Endodermal cell (in vitro differentiated cells): Measurements from ENCODE around the gene SLC25A44. TPM values are rescaled to one million over a fixed set of nuclear protein-coding genes. Genes with fewer than 3 reads are reported as not detected.
"Not testable (repeated sequence)": the region's sequence is repeated elsewhere in the genome, so short reads cannot be mapped to it uniquely, and the experiment has no call there.

ENCODE experiments used
- DNase-seq: peaks from one replicate; pipeline ENCODE4 v3.0.0-alpha.2; 2017
- H3K27ac ChIP-seq: 2 replicates; pipeline ENCODE4 v1.5.1; 2013; ENCODE audit warnings: mild to moderate bottlenecking, low read depth, low read length, moderate library complexity
- H3K27me3 ChIP-seq: 2 replicates; pipeline ENCODE4 v1.6.1; 2013; ENCODE audit warnings: mild to moderate bottlenecking, low read length, moderate library complexity; ENCODE audit not compliant: insufficient read depth, control insufficient read depth, poor library complexity, severe bottlenecking
- H3K36me3 ChIP-seq: 2 replicates; pipeline ENCODE4 v1.7.0; 2013; ENCODE audit warnings: mild to moderate bottlenecking, low read length, moderate library complexity; ENCODE audit not compliant: control insufficient read depth, insufficient read depth
- H3K4me1 ChIP-seq: one replicate; pipeline ENCODE4 v1.7.0; 2013; ENCODE audit warnings: low read length; ENCODE audit not compliant: control insufficient read depth, insufficient read depth
- H3K4me3 ChIP-seq: 2 replicates; pipeline ENCODE4 v1.5.1; 2013; ENCODE audit warnings: mild to moderate bottlenecking, low read length, moderate library complexity
- H3K9ac ChIP-seq: 2 replicates; pipeline ENCODE4 v1.6.1; 2013; ENCODE audit warnings: mild to moderate bottlenecking, low read length, moderate library complexity; ENCODE audit not compliant: poor library complexity, severe bottlenecking; ENCODE audit errors: extremely low read depth
- H3K9me3 ChIP-seq: 2 replicates; pipeline ENCODE4 v1.6.1; 2013; ENCODE audit warnings: mild to moderate bottlenecking, low read length, moderate library complexity; ENCODE audit not compliant: control insufficient read depth
- H3K27ac Mint-ChIP-seq: 2 replicates; pipeline ENCODE4 v1.8.0; 2020; ENCODE audit warnings: mixed read lengths
- H3K27me3 Mint-ChIP-seq: 2 replicates; pipeline ENCODE4 v1.8.0; 2021; ENCODE audit warnings: mild to moderate bottlenecking, mixed read lengths; ENCODE audit not compliant: insufficient read depth
- H3K36me3 Mint-ChIP-seq: 2 replicates; pipeline ENCODE4 v1.8.0; 2020; ENCODE audit warnings: low read depth, mixed read lengths
- H3K4me1 Mint-ChIP-seq: 2 replicates; pipeline ENCODE4 v1.8.0; 2020; ENCODE audit warnings: mixed read lengths
- H3K4me3 Mint-ChIP-seq: 2 replicates; pipeline ENCODE4 v1.8.0; 2020; ENCODE audit warnings: mild to moderate bottlenecking, moderate library complexity, mixed read lengths
- H3K9me3 Mint-ChIP-seq: 2 replicates; pipeline ENCODE4 v1.8.0; 2020; ENCODE audit warnings: mild to moderate bottlenecking, mixed read lengths
- WGBS, 2 experiments: methylation state at CpG; one replicate each; pipeline versions ENCODE4 v1.1.5 to v1.1.7; 2013; ENCODE audit warnings: missing lambda C conversion rate in 2 of 2, mixed read lengths in 1 of 2; ENCODE audit not compliant: insufficient coverage in 1 of 2, insufficient read length in 1 of 2; 5-methylcytosine and 5-hydroxymethylcytosine counted together
- total RNA-seq, 2 donors: library from RNA; stranded (reverse); fragmentation: NEBNext Ultra II Directional in 1 of 2; extraction: Animal tissue kit (Norgen Biotek cat#: 25700) in 1 of 2; gene quantifications; 2 replicates in 1 of 2; 3 replicates in 1 of 2; pipeline ENCODE4 v1.2.1, GENCODE V29; 2021
- TF ChIP-seq, protein P1 (sequence below): fragments of 200-600 bp; sonication (generic); conservative IDR thresholded peaks from 2 replicates; pipeline ENCODE4 v1.5.0; 2021; ENCODE audit warnings: antibody characterized with exemption, mild to moderate bottlenecking

Gene SLC25A44
- total RNA-seq, 2 donors from 2014 or later = 20.9 to 22.7 TPM

DNA sequence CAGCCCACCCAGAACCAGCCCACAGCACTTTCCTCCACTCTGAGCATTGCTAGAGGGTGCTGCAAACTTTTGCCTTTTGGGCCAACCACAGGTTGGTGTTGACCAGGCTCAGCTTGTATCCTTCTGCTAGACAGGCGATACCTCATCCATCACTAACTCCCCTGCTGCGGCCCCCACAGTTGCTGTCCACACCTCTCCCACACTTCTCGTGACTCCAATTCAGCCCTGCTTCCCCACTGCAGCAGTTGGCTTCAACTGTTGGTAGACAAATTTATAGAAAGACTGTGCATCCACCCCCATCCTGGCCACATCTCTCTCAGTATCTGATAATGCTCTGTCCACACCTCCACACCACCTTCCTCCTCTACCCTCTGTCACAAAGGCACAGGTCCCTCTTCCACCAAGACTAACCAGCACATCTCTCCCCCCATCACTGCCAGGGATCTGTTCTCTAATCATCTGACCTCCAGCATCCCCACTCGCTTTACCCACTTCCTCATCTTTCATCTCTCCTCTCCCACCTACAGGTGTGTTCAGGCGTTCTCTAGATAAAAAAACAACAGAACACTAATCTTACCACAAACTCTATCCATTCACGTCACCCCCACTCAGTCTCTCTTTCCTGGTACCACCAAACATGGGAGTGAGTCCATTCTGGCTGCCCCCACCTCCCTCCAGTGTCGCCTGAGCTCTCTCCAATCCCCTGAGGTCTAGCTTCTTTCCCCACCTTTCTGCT lies 15.8 kb upstream of the SLC25A44 start:
- 87 to 88% methylated on average over 6 to 7 of the region's 7 CpGs for WGBS, 2 experiments
- H3K9me3 Mint-ChIP-seq = no peaks in the 10 kb centered on the region

DNA sequence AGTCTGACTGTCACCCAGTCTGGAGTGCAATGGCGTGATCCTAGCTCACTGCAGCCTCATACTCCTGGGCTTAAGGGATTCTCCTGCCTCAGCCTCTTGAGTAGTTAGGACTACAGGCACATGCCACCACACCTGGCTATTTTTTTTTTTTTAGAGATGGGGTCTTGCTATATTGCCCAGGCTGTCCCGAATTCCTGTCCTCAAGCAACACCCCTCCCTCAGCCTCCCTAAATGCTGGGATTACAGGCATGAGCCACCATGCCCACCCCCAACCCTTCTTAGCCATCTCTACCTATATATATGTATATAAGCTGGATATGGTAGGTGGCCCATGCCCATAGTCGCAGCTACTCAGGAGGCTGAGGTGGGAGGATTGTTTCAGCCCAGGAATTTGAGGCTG lies 13.4 kb upstream of the SLC25A44 start:
- H3K27ac Mint-ChIP-seq = peak overlapping the region; percentile 97
- DNase-seq = no peak
- TF ChIP-seq, protein P1, sequence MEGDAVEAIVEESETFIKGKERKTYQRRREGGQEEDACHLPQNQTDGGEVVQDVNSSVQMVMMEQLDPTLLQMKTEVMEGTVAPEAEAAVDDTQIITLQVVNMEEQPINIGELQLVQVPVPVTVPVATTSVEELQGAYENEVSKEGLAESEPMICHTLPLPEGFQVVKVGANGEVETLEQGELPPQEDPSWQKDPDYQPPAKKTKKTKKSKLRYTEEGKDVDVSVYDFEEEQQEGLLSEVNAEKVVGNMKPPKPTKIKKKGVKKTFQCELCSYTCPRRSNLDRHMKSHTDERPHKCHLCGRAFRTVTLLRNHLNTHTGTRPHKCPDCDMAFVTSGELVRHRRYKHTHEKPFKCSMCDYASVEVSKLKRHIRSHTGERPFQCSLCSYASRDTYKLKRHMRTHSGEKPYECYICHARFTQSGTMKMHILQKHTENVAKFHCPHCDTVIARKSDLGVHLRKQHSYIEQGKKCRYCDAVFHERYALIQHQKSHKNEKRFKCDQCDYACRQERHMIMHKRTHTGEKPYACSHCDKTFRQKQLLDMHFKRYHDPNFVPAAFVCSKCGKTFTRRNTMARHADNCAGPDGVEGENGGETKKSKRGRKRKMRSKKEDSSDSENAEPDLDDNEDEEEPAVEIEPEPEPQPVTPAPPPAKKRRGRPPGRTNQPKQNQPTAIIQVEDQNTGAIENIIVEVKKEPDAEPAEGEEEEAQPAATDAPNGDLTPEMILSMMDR = no peak
- Histone ChIP-seq H3K9me3 (peaks cover under 1% of the 10 kb centered on the region), H3K4me1 (peaks cover 6% of the 10 kb centered on the region), H3K4me3 (no peak overlapping the region), H3K9ac (peak overlapping the region; percentile 51), H3K27ac (no peak overlapping the region), H3K36me3 (no peaks in the 10 kb centered on the region), H3K27me3 (no peaks in the 10 kb centered on the region)
- H3K4me1 Mint-ChIP-seq = peaks cover 38% of the 10 kb centered on the region
- WGBS, 2 experiments = 88 to 100% methylated on average over 1 to 3 of the region's 3 CpGs
- H3K27me3 Mint-ChIP-seq = no peaks in the 10 kb centered on the region
- no peaks in the 10 kb centered on the region for H3K9me3 Mint-ChIP-seq
- H3K36me3 Mint-ChIP-seq = no peaks in the 10 kb centered on the region
- H3K4me3 Mint-ChIP-seq = no peak overlapping the region

More for the DNA sequence above, 15.8 kb upstream of the SLC25A44 start:
- Histone ChIP-seq H3K4me1 (no peaks in the 10 kb centered on the region), H3K9ac (no peak overlapping the region), H3K4me3 (no peak overlapping the region), H3K36me3 (no peaks in the 10 kb centered on the region), H3K27me3 (no peaks in the 10 kb centered on the region), H3K9me3 (no peaks in the 10 kb centered on the region), H3K27ac (no peak overlapping the region)
- Mint-ChIP-seq H3K36me3 (no peaks in the 10 kb centered on the region), H3K27me3 (no peaks in the 10 kb centered on the region), H3K4me3 (no peak overlapping the region), H3K27ac (peak overlapping the region; percentile 75), H3K4me1 (peaks cover 30% of the 10 kb centered on the region)
- TF ChIP-seq, protein P1 = no peak
- DNase-seq = no peak

DNA sequence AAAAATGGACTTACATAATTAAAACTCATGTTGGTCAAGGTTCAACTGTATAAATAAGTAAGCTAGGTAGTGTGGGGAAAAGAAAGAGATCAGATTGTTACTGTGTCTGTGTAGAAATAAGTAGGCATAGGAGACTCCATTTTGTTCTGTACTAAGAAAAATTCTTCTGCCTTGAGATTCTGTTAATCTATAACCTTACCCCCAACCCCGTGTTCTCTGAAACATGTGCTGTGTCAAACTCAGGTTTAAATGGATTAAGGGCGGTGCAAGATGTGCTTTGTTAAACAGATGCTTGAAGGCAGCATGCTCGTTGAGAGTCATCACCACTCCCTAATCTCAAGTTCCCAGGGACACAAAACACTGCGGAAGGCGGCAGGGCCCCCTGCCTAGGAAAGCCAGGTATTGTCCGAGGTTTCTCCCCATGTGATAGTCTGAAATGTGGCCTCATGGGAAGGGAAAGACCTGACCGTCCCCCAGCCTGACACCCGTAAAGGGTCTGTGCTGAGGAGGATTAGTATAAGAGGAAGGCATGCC lies 12.4 kb upstream of the SLC25A44 start:
- peak overlapping the region; percentile 86 for H3K27ac Mint-ChIP-seq
- not testable (repeated sequence) for H3K4me1 ChIP-seq, H3K9me3 Mint-ChIP-seq, H3K36me3 Mint-ChIP-seq, H3K27me3 ChIP-seq, H3K36me3 ChIP-seq, H3K4me3 ChIP-seq, H3K27me3 Mint-ChIP-seq
- peak overlapping the region; percentile 29 for H3K9ac ChIP-seq
- DNase-seq = peak; percentile 91
- peak overlapping the region; percentile 22 for H3K4me3 Mint-ChIP-seq
- TF ChIP-seq, protein P1 = peak; percentile 29
- H3K4me1 Mint-ChIP-seq = peaks cover 41% of the 10 kb centered on the region
- 2 to 7% methylated on average over 3 to 7 of the region's 8 CpGs for WGBS, 2 experiments
- H3K27ac ChIP-seq = peak overlapping the region; percentile 16
- peaks cover 11% of the 10 kb centered on the region for H3K9me3 ChIP-seq

DNA sequence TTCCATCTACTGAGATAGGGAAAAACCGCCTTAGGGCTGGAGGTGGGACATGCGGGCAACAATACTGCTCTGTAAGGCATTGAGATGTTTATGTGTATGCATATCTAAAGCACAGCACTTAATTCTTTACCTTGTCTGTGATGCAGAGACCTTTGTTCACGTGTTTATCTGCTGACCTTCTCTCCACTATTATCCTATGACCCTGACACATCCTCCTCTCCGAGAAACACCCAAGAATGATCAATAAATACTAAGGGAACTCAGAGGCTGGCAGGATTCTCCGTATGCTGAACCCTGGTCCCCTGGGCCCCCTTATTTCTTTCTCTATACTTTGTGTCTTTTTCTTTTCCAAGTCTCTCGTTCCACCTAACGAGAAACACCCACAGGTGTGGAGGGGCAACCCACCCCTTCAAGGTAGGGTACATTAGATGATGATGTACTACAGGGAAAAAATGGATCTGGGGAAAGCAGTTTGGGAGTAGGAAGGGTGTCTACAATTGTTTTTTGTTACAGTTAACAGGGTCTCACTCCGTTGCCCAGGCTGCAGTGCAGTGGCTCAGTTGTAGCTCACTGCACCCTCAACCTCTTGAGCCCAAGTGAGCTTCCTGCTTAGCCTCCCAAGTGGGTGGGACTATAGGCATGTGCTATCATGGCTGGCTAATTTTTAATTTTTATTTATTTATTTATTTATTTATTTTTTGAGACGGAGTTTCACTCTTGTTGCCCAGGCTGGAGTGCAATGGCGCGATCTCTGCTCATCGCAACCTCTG lies 11.7 kb upstream of the SLC25A44 start:
- peak overlapping the region; percentile 61 for H3K27ac ChIP-seq
- H3K27me3 Mint-ChIP-seq, DNase-seq, H3K4me3 ChIP-seq, H3K36me3 ChIP-seq, H3K27me3 ChIP-seq, H3K4me1 ChIP-seq: not testable (repeated sequence)
- Mint-ChIP-seq H3K9me3 (peaks cover 15% of the 10 kb centered on the region), H3K4me3 (peak overlapping the region; percentile 22), H3K36me3 (peaks cover 11% of the 10 kb centered on the region), H3K4me1 (peaks cover 36% of the 10 kb centered on the region), H3K27ac (peak overlapping the region; percentile 86)
- 62 to 96% methylated on average over 3 to 10 of the region's 12 CpGs for WGBS, 2 experiments
- peaks cover 18% of the 10 kb centered on the region for H3K9me3 ChIP-seq
- peak overlapping the region; percentile 44 for H3K9ac ChIP-seq
